ENCODE measurements around the gene DOK5.

Gene DOK5

DNA sequence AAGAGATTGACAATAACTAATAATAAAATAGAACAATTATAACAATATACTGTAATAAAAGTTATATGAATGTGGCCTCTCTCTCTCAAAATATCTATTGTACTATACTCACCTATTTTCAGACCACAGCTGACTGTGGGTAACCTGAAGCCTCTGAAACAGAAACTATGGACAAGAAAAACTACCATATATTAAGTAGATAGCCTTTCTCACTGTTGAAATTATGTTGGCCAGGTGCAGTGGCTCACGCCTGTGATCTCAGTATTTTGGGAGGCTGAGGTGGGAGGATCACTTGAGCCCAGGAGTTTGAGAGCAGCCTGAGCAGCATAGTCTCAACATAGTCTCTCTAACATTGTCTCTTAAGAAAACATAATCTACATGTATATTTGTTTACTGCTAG lies 89.9 kb downstream of the DOK5 start:
- DNase-seq, result no peak

GRCh38 chr20:54566031-54566688 lies 90.8 kb downstream of the DOK5 start:
- DNase-seq, result no peak

GRCh38 chr20:54570561-54570960 lies 95.2 kb downstream of the DOK5 start:
- DNase-seq, result no peak

DNA sequence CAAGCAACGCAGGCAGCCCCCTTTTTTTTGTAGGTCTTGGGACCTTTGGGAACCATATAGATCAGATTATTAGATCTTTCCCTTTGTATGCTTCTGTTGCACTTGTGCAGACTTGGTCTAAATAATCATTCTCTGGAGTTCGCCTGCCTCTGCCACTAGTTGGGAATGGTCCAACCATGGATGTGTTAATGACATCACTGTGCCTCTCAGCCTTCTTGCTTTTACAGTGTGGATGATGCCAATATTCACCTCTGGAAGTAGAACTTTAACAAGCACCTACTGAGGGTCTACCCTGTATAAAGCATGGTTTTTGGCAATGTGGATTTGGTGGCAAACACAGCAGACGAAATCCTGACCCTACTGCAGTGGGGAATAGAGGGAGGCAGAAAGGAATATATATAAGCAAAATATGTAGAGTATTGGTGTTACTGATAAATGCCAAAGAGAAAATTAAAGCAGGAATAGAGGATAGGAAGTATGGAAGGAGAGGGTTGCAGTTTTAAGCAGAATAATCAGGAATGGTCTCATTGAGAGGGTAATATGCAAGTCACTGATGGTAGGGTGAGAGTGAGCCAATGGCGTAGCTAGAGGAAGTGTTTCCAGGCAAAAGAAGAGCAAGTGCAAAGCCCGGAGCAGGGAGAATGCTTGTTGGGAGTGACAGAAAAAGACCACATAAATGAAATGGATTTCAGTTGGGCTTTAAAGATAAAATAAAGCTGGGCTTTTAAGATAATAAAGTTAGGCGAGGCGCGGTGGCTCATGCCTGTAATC lies 97.5 kb downstream of the DOK5 start:
- DNase-seq, result no peak

DNA sequence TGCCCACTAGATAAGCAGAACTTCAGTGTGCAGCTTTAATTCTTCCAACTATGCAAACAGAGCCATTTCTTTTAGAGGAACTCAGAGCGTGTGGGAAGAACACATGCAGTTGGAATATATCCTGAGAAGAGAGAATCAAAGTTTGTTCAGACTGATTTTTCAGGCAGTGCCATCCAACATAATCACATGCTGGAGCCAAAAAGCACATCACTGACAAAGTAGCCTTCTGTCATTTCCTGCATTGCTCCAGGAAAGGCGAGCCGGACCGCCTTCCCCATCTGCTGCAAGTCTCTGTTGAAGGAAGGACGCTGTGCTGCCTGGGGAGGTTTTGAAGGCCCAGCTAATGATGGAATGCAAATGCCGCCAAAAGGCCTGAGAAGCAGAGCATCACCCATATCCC lies 98.4 kb downstream of the DOK5 start:
- DNase-seq, result no peak

DNA sequence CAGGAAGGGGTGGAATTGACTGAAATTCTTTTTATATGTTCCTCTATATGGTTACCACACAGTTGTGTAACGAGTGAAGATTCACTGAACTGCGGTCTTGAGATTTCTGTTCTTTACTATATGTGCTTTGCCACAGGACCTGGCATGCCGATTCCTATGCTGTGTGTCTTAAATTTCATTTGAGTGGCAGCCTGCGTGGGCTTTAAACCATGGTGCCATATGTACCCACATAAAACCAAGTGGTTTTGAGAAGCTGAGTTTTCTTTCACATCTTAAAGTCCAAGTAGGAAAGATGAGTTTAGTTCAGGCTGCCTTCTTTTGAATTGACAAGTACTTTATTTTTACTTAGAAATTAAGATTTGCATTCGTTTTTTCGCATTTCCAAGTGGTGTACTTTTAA lies 101.1 kb downstream of the DOK5 start:
- no peak for DNase-seq

DNA sequence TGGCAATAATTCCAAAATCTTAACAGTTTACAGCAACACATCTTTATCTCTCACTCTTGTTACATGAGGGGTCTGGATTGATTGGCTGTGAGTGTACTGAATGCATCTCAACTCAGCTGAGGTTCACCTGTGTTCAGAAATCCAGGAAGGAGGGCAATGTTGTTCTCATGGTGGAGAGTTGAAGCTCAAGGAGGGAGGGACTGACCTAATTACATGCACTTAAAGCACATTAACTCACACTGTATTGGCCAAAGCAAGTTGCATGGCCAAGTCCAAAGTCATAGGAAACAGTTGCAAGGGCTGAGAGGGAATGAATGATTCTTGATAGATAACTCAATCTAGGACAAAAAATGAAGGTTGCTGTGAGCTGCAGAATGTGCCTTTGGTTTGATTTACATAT lies 102.2 kb downstream of the DOK5 start:
- no peak for DNase-seq

GRCh38 chr20:54585217-54585616 lies 109.8 kb downstream of the DOK5 start:
- DNase-seq, result no peak

DNA sequence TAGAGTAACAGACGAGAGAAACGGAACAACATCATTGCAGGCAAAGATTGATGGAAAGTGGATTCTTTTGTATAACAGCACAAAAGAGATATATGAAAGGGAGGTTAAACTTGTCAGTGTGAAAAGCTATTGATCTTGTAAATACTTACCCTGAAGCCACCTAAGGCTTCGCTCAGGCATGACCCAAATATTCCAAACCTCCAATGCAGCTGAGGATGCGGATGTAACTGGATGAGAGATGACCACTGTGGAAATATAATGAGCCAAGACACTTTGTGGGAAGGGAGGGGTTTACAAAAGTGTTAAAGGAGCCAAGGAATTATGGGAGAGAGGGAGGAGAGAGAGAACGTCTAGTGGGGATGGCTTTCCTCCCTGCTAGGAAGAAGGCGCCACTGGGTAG lies 112.0 kb downstream of the DOK5 start:
- no peak for DNase-seq

DNA sequence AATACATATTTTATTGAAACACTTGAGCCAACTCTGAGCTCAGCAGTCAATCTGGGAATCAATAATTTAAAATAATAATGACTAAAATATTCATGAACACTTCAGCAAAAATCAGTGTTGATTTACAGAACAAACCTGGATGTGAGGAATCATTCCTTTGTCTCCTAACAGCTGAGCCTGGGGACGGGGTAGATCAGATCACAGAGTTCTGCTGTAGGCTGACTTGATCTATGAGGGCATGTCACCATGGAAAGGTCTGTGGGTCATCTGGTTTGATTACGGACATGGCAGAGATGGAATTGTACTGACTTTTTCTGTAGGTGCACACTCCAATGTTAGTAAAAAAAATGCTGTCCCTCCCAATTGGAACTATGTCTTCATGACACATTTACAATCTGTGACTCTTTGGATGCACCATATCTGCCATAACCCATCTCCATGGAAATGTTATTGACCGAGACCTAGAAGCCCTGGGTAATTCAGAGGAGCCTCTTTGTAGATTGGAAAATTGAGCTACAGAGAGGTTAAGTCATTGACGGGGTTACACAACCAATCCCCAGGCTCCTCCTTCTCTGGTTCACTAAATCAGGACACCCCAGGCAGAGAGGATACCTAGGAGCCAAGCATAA lies 114.1 kb downstream of the DOK5 start:
- no peak for DNase-seq

DNA sequence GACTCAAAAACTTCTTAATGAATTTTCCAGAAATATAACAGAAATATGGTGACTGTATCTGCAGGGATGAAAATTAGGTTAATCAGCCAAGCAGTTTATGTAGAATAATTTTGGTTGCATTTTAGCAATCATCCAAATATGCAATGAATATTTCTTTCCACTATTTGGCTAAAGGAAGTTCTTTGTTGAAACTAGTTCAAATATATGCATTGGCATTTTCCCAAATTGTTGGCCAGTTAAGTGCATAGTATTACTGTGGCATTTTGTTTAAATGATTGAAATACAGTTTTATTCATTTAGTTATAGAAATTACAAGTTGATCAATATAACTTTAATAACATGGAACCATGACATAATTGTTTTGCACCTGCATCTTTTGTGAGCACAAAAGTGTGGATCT lies 115.5 kb downstream of the DOK5 start:
- DNase-seq, result no peak

GRCh38 chr20:54596651-54597050 lies 121.3 kb downstream of the DOK5 start:
- DNase-seq, result no peak

GRCh38 chr20:54598352-54598751 lies 123.0 kb downstream of the DOK5 start:
- DNase-seq, result no peak

DNA sequence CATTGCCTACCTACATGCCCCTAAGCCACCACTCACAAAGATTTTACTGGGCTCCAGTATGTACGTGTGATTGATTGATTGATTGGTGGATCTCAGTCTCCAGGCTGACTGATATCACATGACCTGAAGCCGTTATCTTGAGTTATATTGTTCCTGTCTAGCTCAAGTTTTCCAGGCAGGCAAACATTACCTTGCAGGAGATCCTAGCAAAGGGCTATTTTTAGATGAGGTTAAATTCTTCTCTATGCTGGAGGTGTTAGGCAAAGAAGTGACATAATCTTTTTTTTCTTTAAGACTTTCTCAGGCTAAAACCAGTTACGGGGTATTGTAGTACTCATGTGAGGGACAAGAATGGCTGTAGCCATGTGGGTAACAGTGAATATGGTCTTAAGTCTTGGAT lies 125.2 kb downstream of the DOK5 start:
- no peak for DNase-seq

DNA sequence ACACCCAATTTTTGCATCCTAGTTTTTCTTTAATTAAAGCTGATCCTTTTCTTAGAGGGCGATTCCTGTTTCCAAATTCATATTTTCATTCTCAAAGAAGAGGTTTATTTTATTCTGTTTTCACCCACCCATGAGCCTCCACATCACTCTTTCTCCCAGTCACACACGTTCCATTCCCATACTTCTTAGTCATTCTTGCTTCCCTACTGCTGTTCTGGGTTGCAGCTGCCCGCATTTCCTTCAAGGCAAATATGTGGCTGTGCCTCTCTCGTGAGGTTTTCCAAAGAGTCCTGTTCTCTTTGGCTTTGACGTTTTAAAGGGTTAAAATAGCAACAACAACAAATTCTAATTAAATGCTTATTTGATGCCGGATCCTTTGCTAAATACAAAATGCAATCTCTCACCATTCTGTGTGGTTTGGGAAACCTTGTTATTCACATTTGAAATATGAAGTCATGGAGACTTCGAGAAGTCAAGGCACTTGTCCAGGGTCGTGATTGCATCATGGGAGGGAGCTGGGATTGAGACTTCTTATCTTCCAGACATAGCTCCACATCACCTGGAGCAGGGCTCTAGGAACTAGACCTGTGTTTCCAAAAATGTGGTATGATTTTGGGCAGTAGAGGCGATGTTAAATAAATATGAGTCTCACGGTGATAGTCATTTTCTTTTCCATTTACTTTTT lies 126.6 kb downstream of the DOK5 start:
- no peak for DNase-seq

DNA sequence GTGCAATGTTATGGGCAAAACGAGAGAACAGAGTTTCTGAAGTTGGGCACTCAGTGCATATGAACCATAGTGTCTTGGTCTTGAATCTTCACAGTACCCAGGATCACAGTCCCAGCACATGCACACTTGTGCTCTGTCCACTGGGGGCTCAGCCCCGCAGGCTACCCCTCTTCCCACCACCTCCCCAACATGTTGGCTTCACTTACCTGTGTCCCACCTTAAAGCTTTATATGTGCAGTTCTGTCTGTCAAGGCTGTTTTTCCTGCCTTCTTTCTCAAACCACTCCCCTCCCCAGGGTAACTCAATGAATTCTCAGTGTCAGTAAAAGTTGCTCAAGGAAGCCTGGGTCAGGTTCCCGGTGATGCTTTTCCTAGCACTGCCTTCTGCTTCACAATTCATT lies 129.9 kb downstream of the DOK5 start:
- no peak for DNase-seq

DNA sequence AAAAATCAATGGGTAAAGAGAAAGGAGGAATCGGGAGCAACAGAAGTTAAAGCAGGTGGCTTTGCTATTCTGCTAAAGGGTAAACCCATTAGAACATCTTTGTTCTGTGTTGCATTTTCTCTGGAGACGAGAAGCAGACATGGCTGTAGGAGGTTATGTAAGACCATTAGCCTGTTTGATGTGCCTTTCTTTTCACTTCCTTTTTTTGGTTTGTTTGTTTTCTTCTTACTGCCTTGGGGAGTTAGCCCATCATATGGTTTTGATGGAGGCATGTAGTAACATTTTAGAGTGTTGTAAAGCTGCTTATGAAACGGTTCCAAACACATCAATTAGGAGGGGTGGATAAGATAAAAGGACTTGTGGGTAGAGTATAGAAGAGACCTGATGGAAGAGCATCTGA lies 131.0 kb downstream of the DOK5 start:
- DNase-seq, result no peak

DNA sequence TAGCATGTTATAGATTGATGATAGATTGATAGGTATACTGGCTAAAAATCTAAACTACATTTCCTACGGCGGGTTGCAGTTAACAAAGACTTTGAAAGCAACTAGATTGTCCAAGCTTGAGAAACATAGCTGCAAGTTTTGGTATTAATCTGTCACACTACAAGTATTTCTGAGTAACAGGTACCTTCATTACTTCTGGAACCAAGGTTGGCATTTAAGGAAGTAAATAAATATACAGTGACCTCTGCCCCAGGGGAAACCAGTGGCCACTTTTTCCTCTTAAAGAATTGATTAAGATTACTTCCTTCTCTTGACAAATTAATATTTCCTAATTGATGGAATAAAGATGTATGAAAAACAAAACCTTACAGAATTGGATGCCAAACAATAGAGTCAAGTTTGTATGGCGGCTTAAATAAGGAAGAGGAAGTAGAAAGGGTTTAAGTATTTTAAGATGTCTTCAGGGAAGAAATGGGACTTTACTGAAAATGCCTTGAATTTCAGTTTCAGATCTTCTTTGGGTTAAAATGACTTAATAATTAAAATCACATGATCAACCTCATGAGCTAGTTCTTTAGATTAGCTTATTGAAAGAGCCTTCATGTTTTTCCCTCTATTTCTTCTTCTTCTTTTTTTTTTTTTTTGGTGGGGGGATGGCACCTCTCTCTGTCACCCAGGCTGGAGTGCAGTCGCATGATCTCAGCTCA lies 132.8 kb downstream of the DOK5 start:
- no peak for DNase-seq

DNA sequence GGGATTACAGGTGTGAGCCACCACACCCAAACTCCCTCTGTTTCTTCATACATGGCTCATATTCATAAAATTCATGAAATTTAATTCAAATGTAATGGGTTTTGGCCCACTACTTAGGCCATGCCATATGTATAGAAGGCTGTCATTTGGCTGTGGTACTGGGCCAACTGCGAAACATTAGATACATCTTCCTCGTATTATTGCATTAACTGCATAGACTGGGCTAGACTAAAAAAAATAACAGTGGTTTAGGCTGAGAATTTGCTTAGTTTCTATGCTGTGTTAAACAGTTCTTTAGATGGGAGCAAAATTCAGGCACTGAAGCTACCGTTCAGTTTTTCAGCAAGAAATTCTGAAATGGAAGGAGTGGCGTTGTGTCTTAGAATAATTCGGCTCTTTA lies 133.6 kb downstream of the DOK5 start:
- DNase-seq, result no peak

GRCh38 chr20:54611708-54612412 lies 136.5 kb downstream of the DOK5 start:
- no peak for DNase-seq

- DNase-seq, result no peak
Observed at GRCh38 chr20:54618412-54618811, 143.0 kb downstream of the DOK5 start.

DNA sequence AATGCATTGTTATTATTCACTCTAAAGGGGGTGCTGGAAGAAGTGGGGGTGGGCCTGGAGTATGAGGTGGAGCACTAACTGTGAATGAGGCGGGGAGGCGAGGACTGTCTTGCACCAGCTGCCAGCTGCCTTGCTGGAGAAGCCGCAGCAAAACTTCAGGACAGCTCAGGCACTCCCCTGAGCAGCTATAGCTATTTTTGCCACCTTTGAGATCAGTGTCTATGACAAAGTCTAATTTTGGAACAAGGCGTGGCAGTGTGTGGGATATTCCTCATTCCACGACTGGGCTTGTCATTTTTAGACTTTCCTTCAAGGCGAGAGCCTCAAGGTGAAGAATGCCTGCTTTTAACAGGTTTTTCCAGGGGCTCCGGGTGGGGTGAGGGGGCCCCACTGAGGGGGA lies 143.8 kb downstream of the DOK5 start:
- DNase-seq, result no peak
